HepG2 (cell line): ENCODE data around the gene EGR4. TPM values are rescaled to one million over a fixed set of nuclear protein-coding genes. Genes with fewer than 3 reads are reported as not detected.
A peak's percentile ranks its signal among the peaks of the same experiment; 100 is the strongest.

Experiments used
- AGO1 ChIP-seq: fragments of 200-400 bp; formaldehyde crosslinking; IDR thresholded peaks from 2 replicates; pipeline ENCODE4 v1.6.1; 2017; ENCODE audit warnings: mild to moderate bottlenecking, low read depth, low read length, moderate library complexity; ENCODE audit not compliant: poor library complexity, severe bottlenecking
- DNMT1 ChIP-seq: sonication (generic); formaldehyde crosslinking; IDR thresholded peaks from 2 replicates; pipeline ENCODE4 v1.5.1; 2020; ENCODE audit warnings: mild to moderate bottlenecking, missing genetic modification reagents
- MXD4 ChIP-seq: IDR thresholded peaks from 2 replicates; pipeline ENCODE4 v1.6.1; 2016; ENCODE audit warnings: mild to moderate bottlenecking, missing biosample characterization, missing genetic modification reagents
- MXI1 ChIP-seq: IDR thresholded peaks from 3 replicates; pipeline ENCODE4 v1.6.1; 2012; ENCODE audit warnings: low read depth, low read length, inconsistent platforms, borderline replicate concordance
- NFE2 ChIP-seq: sonication (generic); formaldehyde crosslinking; IDR thresholded peaks from 2 replicates; pipeline ENCODE4 v1.4.0; 2020; ENCODE audit warnings: missing genetic modification reagents
- NFKBIZ ChIP-seq: IDR thresholded peaks from 2 replicates; pipeline ENCODE4 v1.6.1; 2018; ENCODE audit warnings: missing genetic modification reagents, missing compliant biosample characterization
- NKX3-1 ChIP-seq: sonication (generic); formaldehyde crosslinking; IDR thresholded peaks from 2 replicates; pipeline ENCODE4 v1.5.0; 2020; ENCODE audit warnings: missing genetic modification reagents
- PBX3 ChIP-seq: sonication (generic); formaldehyde crosslinking; IDR thresholded peaks from 2 replicates; pipeline ENCODE4 v1.8.1; 2023; ENCODE audit warnings: missing genetic modification reagents, inconsistent platforms, borderline replicate concordance
- PHF21A ChIP-seq: sonication (generic); formaldehyde crosslinking; IDR thresholded peaks from 2 replicates; pipeline ENCODE4 v1.5.0; 2020; ENCODE audit warnings: mild to moderate bottlenecking, missing genetic modification reagents
- SP1 ChIP-seq, 2 experiments: fragments of 450-650 bp in 1 of 2; sonication (generic) in 1 of 2; formaldehyde crosslinking in 1 of 2; IDR thresholded peaks; 2 replicates each; pipeline versions ENCODE4 v1.4.0 to v1.6.1; 2016 to 2020; ENCODE audit warnings: missing genetic modification reagents in 1 of 2
- TRAFD1 ChIP-seq: sonication (generic); formaldehyde crosslinking; IDR thresholded peaks from 2 replicates; pipeline ENCODE4 v1.5.1; 2020; ENCODE audit warnings: missing genetic modification reagents, mild to moderate bottlenecking, borderline replicate concordance
- ZNF101 ChIP-seq: sonication (generic); formaldehyde crosslinking; IDR thresholded peaks from 2 replicates; pipeline ENCODE4 v1.4.0; 2020; ENCODE audit warnings: mild to moderate bottlenecking, low read depth, missing genetic modification reagents, borderline replicate concordance
- ZNF251 ChIP-seq: sonication (generic); formaldehyde crosslinking; IDR thresholded peaks from 2 replicates; pipeline ENCODE4 v1.9.0; 2021; ENCODE audit warnings: mild to moderate bottlenecking, missing genetic modification reagents
- ZNF652 ChIP-seq: IDR thresholded peaks from 2 replicates; pipeline ENCODE4 v1.6.1; 2016; ENCODE audit warnings: low read depth, borderline replicate concordance
- ZNF720 ChIP-seq: sonication (generic); formaldehyde crosslinking; IDR thresholded peaks from 2 replicates; pipeline ENCODE4 v1.4.0; 2020; ENCODE audit warnings: missing genetic modification reagents
- ZNF772 ChIP-seq: sonication (generic); formaldehyde crosslinking; IDR thresholded peaks from 2 replicates; pipeline ENCODE4 v1.5.0; 2020; ENCODE audit warnings: mild to moderate bottlenecking, missing genetic modification reagents
- ZNF788 ChIP-seq: sonication (generic); formaldehyde crosslinking; IDR thresholded peaks from 2 replicates; pipeline ENCODE4 v1.5.0; 2020; ENCODE audit warnings: mild to moderate bottlenecking, missing genetic modification reagents, borderline replicate concordance
- ZNF839 ChIP-seq: sonication (generic); formaldehyde crosslinking; IDR thresholded peaks from 2 replicates; pipeline ENCODE4 v1.4.0; 2020; ENCODE audit warnings: missing genetic modification reagents, mild to moderate bottlenecking, borderline replicate concordance
- ZSCAN25 ChIP-seq: sonication (generic); formaldehyde crosslinking; IDR thresholded peaks from 2 replicates; pipeline ENCODE4 v1.8.0; 2022; ENCODE audit warnings: mild to moderate bottlenecking, missing genetic modification reagents
- polyA plus RNA-seq, 8 experiments: library from polyadenylated mRNA; depleted of rRNA in 3 of 8; stranded (reverse) in 7 of 8; unstranded in 1 of 8; fragments of >200 nt; fragmentation: Illumina TruSeq in 4 of 8; extraction: Trizol in 4 of 8; gene quantifications; 2 replicates each; pipeline versions ENCODE4 v1.2.1 to v1.2.3, GENCODE V29; 2011 to 2016; ENCODE audit warnings: low read depth in 4 of 8, missing spikeins in 1 of 8, mixed read lengths in 1 of 8; ENCODE audit not compliant: insufficient read depth in 1 of 8
- total RNA-seq, 5 experiments: library from RNA; depleted of rRNA; stranded (reverse); fragments of >200 nt; fragmentation: Illumina TruSeq; extraction: Trizol; gene quantifications; 2 replicates each; pipeline ENCODE4 v1.2.3, GENCODE V29; 2016; ENCODE audit warnings: low read depth in 1 of 5
- TF ChIP-seq, protein P1 (sequence below): sonication (generic); formaldehyde crosslinking; IDR thresholded peaks from 2 replicates; pipeline ENCODE4 v1.5.0; 2020; ENCODE audit warnings: missing genetic modification reagents
- TF ChIP-seq, protein P2 (sequence below): sonication (generic); formaldehyde crosslinking; IDR thresholded peaks from 2 replicates; pipeline ENCODE4 v1.4.0; 2020; ENCODE audit warnings: mild to moderate bottlenecking, missing genetic modification reagents, borderline replicate concordance

EGR4 gene
- total and polyA plus RNA-seq, 2 of the 13 experiments (the other 11 are each of a cell fraction or from before 2014, with no cell fraction given), result not detected

DNA sequence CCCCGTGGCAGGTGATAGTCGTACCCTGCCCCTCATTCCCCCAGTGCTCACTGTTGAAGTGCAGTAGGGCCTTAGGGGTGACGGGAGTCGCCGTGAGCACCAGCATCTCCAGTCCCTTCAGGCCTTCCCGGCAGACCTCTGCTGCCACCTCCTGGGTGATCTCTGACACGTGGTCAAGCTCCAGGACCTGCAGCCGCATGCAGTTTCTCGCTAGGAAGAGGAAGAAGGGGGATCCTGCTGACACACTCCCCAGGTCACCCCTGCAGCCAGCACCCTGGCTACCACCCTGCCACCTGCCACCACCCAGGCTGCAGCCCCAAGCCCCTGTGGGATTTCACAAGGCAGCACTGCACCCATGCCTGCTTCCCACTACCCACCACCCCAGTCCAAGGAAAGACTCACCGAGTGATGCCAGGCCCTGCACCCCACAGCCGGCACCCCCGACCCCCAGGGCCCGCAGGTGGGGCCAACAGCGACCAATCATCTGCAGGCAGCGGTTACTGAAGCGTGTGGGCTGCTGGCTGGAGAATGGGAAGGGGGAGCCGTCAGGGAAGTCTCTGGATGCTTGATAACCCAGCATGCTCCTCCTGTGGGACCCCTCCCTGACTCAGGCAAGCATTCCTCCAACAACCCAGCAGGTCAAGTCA lies 32.9 kb downstream of the EGR4 start (continued):
- TF ChIP-seq, protein P1, sequence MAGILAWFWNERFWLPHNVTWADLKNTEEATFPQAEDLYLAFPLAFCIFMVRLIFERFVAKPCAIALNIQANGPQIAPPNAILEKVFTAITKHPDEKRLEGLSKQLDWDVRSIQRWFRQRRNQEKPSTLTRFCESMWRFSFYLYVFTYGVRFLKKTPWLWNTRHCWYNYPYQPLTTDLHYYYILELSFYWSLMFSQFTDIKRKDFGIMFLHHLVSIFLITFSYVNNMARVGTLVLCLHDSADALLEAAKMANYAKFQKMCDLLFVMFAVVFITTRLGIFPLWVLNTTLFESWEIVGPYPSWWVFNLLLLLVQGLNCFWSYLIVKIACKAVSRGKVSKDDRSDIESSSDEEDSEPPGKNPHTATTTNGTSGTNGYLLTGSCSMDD (CRISPR knock-in tag), result no peak
- no peak for TF ChIP-seq NFE2 (CRISPR knock-in tag)
- no peak for TF ChIP-seq ZNF720 (CRISPR knock-in tag)
- no peak for TF ChIP-seq SP1 (IDR thresholded peaks at IDR 0.05)
- TF ChIP-seq SP1 (CRISPR knock-in tag; IDR thresholded peaks at IDR 0.05), result 0 out of 2 replicates have a peak, but pooled peaks have one; percentile 28
- TF ChIP-seq PBX3 (CRISPR knock-in tag), result no peak
- TF ChIP-seq ZNF251 (CRISPR knock-in tag), result no peak
- no peak for TF ChIP-seq ZNF772 (CRISPR knock-in tag)
- no peak for TF ChIP-seq NKX3-1 (CRISPR knock-in tag)
- TF ChIP-seq, protein P2, sequence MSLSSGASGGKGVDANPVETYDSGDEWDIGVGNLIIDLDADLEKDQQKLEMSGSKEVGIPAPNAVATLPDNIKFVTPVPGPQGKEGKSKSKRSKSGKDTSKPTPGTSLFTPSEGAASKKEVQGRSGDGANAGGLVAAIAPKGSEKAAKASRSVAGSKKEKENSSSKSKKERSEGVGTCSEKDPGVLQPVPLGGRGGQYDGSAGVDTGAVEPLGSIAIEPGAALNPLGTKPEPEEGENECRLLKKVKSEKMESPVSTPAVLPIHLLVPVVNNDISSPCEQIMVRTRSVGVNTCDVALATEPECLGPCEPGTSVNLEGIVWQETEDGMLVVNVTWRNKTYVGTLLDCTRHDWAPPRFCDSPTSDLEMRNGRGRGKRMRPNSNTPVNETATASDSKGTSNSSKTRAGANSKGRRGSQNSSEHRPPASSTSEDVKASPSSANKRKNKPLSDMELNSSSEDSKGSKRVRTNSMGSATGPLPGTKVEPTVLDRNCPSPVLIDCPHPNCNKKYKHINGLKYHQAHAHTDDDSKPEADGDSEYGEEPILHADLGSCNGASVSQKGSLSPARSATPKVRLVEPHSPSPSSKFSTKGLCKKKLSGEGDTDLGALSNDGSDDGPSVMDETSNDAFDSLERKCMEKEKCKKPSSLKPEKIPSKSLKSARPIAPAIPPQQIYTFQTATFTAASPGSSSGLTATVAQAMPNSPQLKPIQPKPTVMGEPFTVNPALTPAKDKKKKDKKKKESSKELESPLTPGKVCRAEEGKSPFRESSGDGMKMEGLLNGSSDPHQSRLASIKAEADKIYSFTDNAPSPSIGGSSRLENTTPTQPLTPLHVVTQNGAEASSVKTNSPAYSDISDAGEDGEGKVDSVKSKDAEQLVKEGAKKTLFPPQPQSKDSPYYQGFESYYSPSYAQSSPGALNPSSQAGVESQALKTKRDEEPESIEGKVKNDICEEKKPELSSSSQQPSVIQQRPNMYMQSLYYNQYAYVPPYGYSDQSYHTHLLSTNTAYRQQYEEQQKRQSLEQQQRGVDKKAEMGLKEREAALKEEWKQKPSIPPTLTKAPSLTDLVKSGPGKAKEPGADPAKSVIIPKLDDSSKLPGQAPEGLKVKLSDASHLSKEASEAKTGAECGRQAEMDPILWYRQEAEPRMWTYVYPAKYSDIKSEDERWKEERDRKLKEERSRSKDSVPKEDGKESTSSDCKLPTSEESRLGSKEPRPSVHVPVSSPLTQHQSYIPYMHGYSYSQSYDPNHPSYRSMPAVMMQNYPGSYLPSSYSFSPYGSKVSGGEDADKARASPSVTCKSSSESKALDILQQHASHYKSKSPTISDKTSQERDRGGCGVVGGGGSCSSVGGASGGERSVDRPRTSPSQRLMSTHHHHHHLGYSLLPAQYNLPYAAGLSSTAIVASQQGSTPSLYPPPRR (CRISPR knock-in tag), result no peak
- no peak; the same call in 1 of the 2 replicates for TF ChIP-seq DNMT1 (CRISPR knock-in tag)
- no peak for TF ChIP-seq ZNF652 (CRISPR knock-in tag)
- TF ChIP-seq PHF21A, result no peak
- TF ChIP-seq MXI1, result peak; percentile 63; the same call in 1 of the 3 replicates
- TF ChIP-seq ZNF101 (CRISPR knock-in tag), result no peak
- TF ChIP-seq AGO1, result peak; percentile 44
- no peak for TF ChIP-seq NFKBIZ (CRISPR knock-in tag)
- TF ChIP-seq ZNF839 (CRISPR knock-in tag), result peak; percentile 37; the same call in 1 of the 2 replicates
- TF ChIP-seq ZSCAN25 (CRISPR knock-in tag), result 0 out of 2 replicates have a peak, but pooled peaks have one; percentile 60
- TF ChIP-seq ZNF788 (CRISPR knock-in tag), result 0 out of 2 replicates have a peak, but pooled peaks have one; percentile 37
- no peak for TF ChIP-seq TRAFD1 (CRISPR knock-in tag)
- peak; percentile 81; the same call in 1 of the 2 replicates for TF ChIP-seq MXD4 (CRISPR knock-in tag)
